B cell (primary cell): Measurements from ENCODE around the gene RBBP9. TPM values are rescaled to one million over a fixed set of nuclear protein-coding genes. Genes with fewer than 3 reads are reported as not detected.
A peak's percentile ranks its signal among the peaks of the same experiment; 100 is the strongest.

ENCODE experiments used
- ATAC-seq: fragments of 200-7000 bp; cut with Tn5 transposase; one replicate; pipeline ENCODE4 v1.10.0; 2021; ENCODE audit warnings: low read depth, mild to moderate bottlenecking, moderate number of reproducible peaks, moderate library complexity
- CTCF ChIA-PET: fragments of 350-600 bp; sonication (Branson Sonifier 250); formaldehyde crosslinking; loops from one replicate; lab custom pipeline; 2021; ENCODE audit warnings: antibody characterized with exemption, inconsistent platforms; lab: Charles Lee
- POLR2A ChIA-PET: fragments of 350-600 bp; sonication (Branson Sonifier 250); formaldehyde crosslinking; loops from one replicate; lab custom pipeline; 2021; ENCODE audit warnings: antibody characterized with exemption; lab: Charles Lee
- DNase-seq: peaks from one replicate; pipeline ENCODE4 v3.0.0; 2013
- H2AFZ ChIP-seq: 2 replicates; pipeline ENCODE4 v1.6.1; 2012; ENCODE audit warnings: mild to moderate bottlenecking, low read depth, low read length; ENCODE audit not compliant: insufficient read depth, poor library complexity, severe bottlenecking
- H3K27ac ChIP-seq, 2 donors: 1 replicate in 1 of 2; 2 replicates in 1 of 2; pipeline ENCODE4 v1.5.1; 2012 to 2013; ENCODE audit warnings: low read length in 2 of 2, mild to moderate bottlenecking in 2 of 2, moderate library complexity in 1 of 2
- H3K27me3 ChIP-seq, 4 experiments: fragments of 200-600 bp in 1 of 4; sonication (generic) in 1 of 4; replicated peaks in 1 of 4; 1 replicate in 2 of 4; 2 replicates in 2 of 4; pipeline versions ENCODE4 v1.6.1 to v1.7.0; 2013 to 2016; ENCODE audit warnings: low read length in 3 of 4, mild to moderate bottlenecking in 2 of 4, mixed read lengths in 1 of 4, moderate library complexity in 1 of 4; ENCODE audit not compliant: insufficient read depth in 4 of 4, control insufficient read depth in 3 of 4; ENCODE audit errors: control extremely low read depth in 1 of 4
- H3K36me3 ChIP-seq, 2 experiments: replicated peaks in 1 of 2; 1 replicate in 1 of 2; 2 replicates in 1 of 2; pipeline versions ENCODE4 v1.6.1 to v1.7.1; 2013; ENCODE audit warnings: low read length in 1 of 2; ENCODE audit not compliant: insufficient read depth in 2 of 2, control insufficient read depth in 1 of 2; ENCODE audit errors: control extremely low read depth in 1 of 2, extremely low read depth in 1 of 2
- H3K4me1 ChIP-seq, 2 donors: fragments of 200-600 bp in 1 of 2; sonication (generic) in 1 of 2; 1 replicate in 1 of 2; 2 replicates in 1 of 2; pipeline versions ENCODE4 v1.5.1 to v1.6.1; 2013 to 2017; ENCODE audit warnings: low read length in 2 of 2; ENCODE audit not compliant: control insufficient read depth in 2 of 2, insufficient read depth in 2 of 2
- H3K4me2 ChIP-seq: replicated peaks from 2 replicates; pipeline ENCODE3; 2012; ENCODE audit warnings: mild to moderate bottlenecking, low read depth, low read length; ENCODE audit not compliant: poor library complexity, severe bottlenecking
- H3K4me3 ChIP-seq, 5 experiments: fragments of 200-600 bp in 1 of 5; sonication (generic) in 1 of 5; 1 replicate in 3 of 5; 2 replicates in 2 of 5; pipeline versions ENCODE4 v1.5.1 to v1.7.0; 2011 to 2016; ENCODE audit warnings: low read length in 4 of 5, mild to moderate bottlenecking in 4 of 5, low read depth in 2 of 5, control low read depth in 1 of 5, moderate library complexity in 1 of 5; ENCODE audit not compliant: insufficient read depth in 1 of 5; ENCODE audit errors: control extremely low read depth in 1 of 5, extremely low read depth in 1 of 5
- H3K79me2 ChIP-seq: fragments of 200-600 bp; sonication (generic); one replicate; pipeline ENCODE4 v1.6.0; 2016; ENCODE audit warnings: low read length; ENCODE audit not compliant: control insufficient read depth, insufficient read depth
- H3K9ac ChIP-seq: fragments of 200-600 bp; sonication (generic); 2 replicates; pipeline ENCODE4 v1.6.1; 2017; ENCODE audit warnings: mild to moderate bottlenecking, low read length, moderate library complexity
- H3K9me3 ChIP-seq, 3 donors: one replicate each; pipeline versions ENCODE4 v1.6.1 to v1.7.1; 2013; ENCODE audit warnings: low read length in 2 of 3; ENCODE audit not compliant: control insufficient read depth in 2 of 3, insufficient read depth in 1 of 3; ENCODE audit errors: control extremely low read depth in 1 of 3
- H4K20me1 ChIP-seq: 2 replicates; pipeline ENCODE4 v1.6.0; 2012; ENCODE audit warnings: mild to moderate bottlenecking, low read length; ENCODE audit not compliant: insufficient read depth, control insufficient read depth, poor library complexity, severe bottlenecking
- H3K27ac Mint-ChIP-seq: one replicate; pipeline ENCODE4 v1.8.0; 2021; ENCODE audit warnings: mixed read lengths
- H3K27me3 Mint-ChIP-seq: one replicate; pipeline ENCODE4 v1.8.0; 2021; ENCODE audit warnings: mixed read lengths
- H3K4me1 Mint-ChIP-seq: one replicate; pipeline ENCODE4 v1.8.0; 2021; ENCODE audit warnings: mixed read lengths
- H3K4me3 Mint-ChIP-seq: one replicate; pipeline ENCODE4 v1.8.0; 2021; ENCODE audit warnings: mixed read lengths
- H3K9me3 Mint-ChIP-seq: one replicate; pipeline ENCODE4 v1.8.0; 2022; ENCODE audit warnings: mixed read lengths; ENCODE audit not compliant: insufficient read depth
- EZH2 ChIP-seq: IDR thresholded peaks from 2 replicates; pipeline ENCODE4 v1.6.1; 2012; ENCODE audit warnings: borderline replicate concordance, low read depth, mild to moderate bottlenecking, moderate library complexity, low read length; ENCODE audit not compliant: insufficient read depth, poor library complexity, severe bottlenecking
- WGBS: methylation state at CpG from one replicate; pipeline ENCODE4 v1.1.5; 2013; ENCODE audit warnings: missing lambda C conversion rate; ENCODE audit not compliant: insufficient coverage; 5-methylcytosine and 5-hydroxymethylcytosine counted together
- intact Hi-C: fragments of 100-400 bp; cut with micrococcal nuclease; formaldehyde crosslinking; loops from one replicate; pipeline ENCODE4 v1.10.0; 2022
- polyA minus RNA-seq: library from RNA; depleted of rRNA, polyadenylated mRNA; stranded (reverse); fragments of >200 nt; gene quantifications from 2 replicates; pipeline ENCODE4 v1.2.3, GENCODE V29; 2012
- polyA plus RNA-seq: library from polyadenylated mRNA; depleted of rRNA; stranded (reverse); fragments of >200 nt; gene quantifications from 2 replicates; pipeline ENCODE4 v1.2.3, GENCODE V29; 2012
- total RNA-seq, 2 donors: library from RNA; stranded (reverse); fragments of 120-200 nt in 1 of 2; gene quantifications; 1 replicate in 1 of 2; 2 replicates in 1 of 2; pipeline versions ENCODE4 v1.2.3 to v1.2.4, GENCODE V29; 2013 to 2022
- TF ChIP-seq, protein P1 (sequence below): fragments of 200-600 bp; IDR thresholded peaks from one replicate; pipeline ENCODE4 v1.8.0; 2022; ENCODE audit warnings: antibody characterized with exemption, mild to moderate bottlenecking

The RBBP9 gene
- 9.3 and 10.2 TPM in 2 replicates for total RNA-seq
- 12.5 TPM for total RNA-seq (2013)
- 3.1 and 3.7 TPM in 2 replicates for polyA plus RNA-seq
- polyA minus RNA-seq, result 5.5 and 7.8 TPM in 2 replicates

DNA sequence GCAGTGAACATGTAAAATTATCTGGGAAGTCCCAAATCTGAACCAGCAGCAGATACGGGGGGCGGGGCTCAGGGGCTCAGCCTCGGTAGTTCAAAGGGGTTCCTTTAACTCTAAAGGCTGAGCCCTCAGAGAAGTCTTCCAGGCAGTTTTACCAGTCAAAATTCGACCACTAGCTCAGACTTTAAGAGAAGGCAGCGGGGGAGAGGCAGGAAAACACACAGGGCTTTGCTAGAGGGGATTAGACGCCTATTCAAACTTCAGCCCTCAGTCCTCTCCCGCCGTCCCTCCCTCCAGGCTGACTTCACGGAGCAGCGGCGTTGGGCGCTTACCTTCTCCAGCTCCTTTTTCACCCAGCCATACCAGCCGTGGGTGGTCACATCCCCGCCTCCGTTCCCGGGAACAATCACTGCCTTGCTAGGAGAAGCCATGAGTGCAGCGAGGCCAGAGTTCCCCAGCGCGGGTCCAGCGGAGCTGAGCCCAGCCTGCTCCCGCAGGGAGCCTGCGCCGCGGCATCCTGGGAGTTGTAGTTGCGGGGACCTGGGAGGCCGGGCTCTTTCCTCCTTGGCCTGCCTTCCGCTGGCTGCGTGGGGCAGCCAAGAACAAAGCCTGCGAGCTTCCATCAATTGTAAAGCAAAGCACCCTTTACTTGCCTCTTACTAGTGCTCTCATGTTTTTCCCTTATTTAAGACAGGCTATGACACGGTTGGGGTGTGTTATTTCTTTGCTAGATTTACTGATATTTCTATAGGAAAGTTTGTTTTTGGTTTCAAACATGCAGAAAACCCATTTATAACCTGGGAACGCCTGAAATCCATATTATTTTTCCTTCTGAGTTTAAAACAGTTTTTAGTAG is at the start of gene RBBP9:
Gene RBBP9, minus strand, starts transcription at position 486 of the 853 bp plus-strand sequence. Its CDS starts 58 bp downstream, at position 428.
- H3K27me3 Mint-ChIP-seq, result peaks cover 3% of the 10 kb centered on the region
- peak within 1 kb of the TSS; percentile 74 to 96 (median 87) for H3K4me3 ChIP-seq
- POLR2A ChIA-PET, result interaction anchor here (1.3 to 3.2 kb wide), 4 partner anchors 10 to 209 kb away, joined by 3 to 27 read pairs (median 5); partner anchors contain the start of genes DTD1, DZANK1, POLR3F and SEC23B

More for the DNA sequence above, at the start of gene RBBP9:
- Histone ChIP-seq H2AFZ (peak within 1 kb of the TSS; percentile 97), H3K79me2 (peaks cover 5% of the 10 kb centered on the region), H3K9me3 (no peaks in the 10 kb centered on the region), H3K4me1 (peaks cover 7 to 11% of the 10 kb centered on the region in 2 donors), H3K36me3 (peaks cover 0 to 15% of the 10 kb centered on the region in 2 experiments), H3K9ac (peak within 1 kb of the TSS; percentile 92), H3K4me2 (peak within 1 kb of the TSS; percentile 74), H4K20me1 (no peaks in the 10 kb centered on the region), H3K27ac (peak within 1 kb of the TSS; percentile 38 to 78), H3K27me3 (no peaks in the 10 kb centered on the region)
- ATAC-seq (peak; percentile 100), DNase-seq (peak; percentile 81)
- Mint-ChIP-seq H3K9me3 (no peaks in the 10 kb centered on the region), H3K4me3 (peak within 1 kb of the TSS; percentile 98), H3K27ac (peak within 1 kb of the TSS; percentile 89), H3K4me1 (peaks cover 18% of the 10 kb centered on the region)
- no peak for TF ChIP-seq EZH2
- TF ChIP-seq, protein P1, sequence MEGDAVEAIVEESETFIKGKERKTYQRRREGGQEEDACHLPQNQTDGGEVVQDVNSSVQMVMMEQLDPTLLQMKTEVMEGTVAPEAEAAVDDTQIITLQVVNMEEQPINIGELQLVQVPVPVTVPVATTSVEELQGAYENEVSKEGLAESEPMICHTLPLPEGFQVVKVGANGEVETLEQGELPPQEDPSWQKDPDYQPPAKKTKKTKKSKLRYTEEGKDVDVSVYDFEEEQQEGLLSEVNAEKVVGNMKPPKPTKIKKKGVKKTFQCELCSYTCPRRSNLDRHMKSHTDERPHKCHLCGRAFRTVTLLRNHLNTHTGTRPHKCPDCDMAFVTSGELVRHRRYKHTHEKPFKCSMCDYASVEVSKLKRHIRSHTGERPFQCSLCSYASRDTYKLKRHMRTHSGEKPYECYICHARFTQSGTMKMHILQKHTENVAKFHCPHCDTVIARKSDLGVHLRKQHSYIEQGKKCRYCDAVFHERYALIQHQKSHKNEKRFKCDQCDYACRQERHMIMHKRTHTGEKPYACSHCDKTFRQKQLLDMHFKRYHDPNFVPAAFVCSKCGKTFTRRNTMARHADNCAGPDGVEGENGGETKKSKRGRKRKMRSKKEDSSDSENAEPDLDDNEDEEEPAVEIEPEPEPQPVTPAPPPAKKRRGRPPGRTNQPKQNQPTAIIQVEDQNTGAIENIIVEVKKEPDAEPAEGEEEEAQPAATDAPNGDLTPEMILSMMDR, result no peak
- intact Hi-C loops, result loop anchor here (1.0 to 2.0 kb wide), 8 partner anchors 9 to 926 kb away; partner anchors contain the start of genes DSTN, DZANK1, POLR3F and SMIM26
- CTCF ChIA-PET, result interaction anchor here (1.0 to 4.7 kb wide), 4 partner anchors 10 to 209 kb away, joined by 3 to 34 read pairs (median 4); partner anchors contain the start of genes POLR3F, SEC23B and ZNF133
- under 1% methylated on average over 25 of the region's 31 CpGs for WGBS
